GM12878 (cell line): ENCODE data around the gene MGST1.

Experiments
- CTCF ChIP-seq, 3 experiments: IDR thresholded peaks in 2 of 3; conservative IDR thresholded peaks in 1 of 3; 2 replicates each; pipeline ENCODE4 v1.5.1; 2011; ENCODE audit warnings: low read depth in 3 of 3, low read length in 3 of 3, mild to moderate bottlenecking in 3 of 3, control low read depth in 2 of 3, moderate library complexity in 2 of 3, inconsistent platforms in 1 of 3, mixed read lengths in 1 of 3; ENCODE audit not compliant: control insufficient read depth in 2 of 3, insufficient read depth in 1 of 3; ENCODE audit errors: extremely low read depth in 1 of 3
- GABPA ChIP-seq: IDR thresholded peaks from 2 replicates; pipeline ENCODE4 v1.6.1; 2014; ENCODE audit warnings: antibody characterized with exemption, low read depth, mild to moderate bottlenecking, inconsistent platforms

- TF ChIP-seq GABPA: no peak
- no peak for TF ChIP-seq CTCF (IDR thresholded peaks at IDR 0.05 in 2 of 3, conservative IDR thresholded peaks at IDR 0.05 in 1 of 3; ENCODE audit: control insufficient read depth in 2 of 3, extremely low read depth in 1 of 3, insufficient read depth in 1 of 3, low read depth in 3 of 3, low read length in 3 of 3)
These were observed 487 bp upstream of the MGST1 start for GRCh38 chr12:16346958-16347357.
